Measurements from ENCODE around the gene DIAPH3.

DIAPH3 gene

DNA sequence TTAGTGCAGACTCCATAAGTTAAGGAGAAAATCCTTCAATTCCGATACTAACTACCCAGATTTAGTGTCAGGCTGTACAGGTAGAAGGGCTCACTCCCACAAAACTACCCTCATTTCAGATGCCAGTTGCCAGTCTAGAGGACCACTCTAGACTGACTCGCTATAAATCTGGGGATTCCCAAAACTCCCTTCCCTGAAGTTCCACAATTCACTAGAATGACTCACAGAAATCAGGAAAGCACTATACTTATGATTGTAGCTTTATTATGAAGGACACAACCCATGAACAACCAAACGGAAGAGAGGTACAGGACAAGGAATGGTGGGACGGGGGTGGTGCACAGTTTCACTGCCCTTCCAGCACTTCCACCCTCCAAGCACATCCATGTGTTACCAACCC, 321.2 kb downstream of the DIAPH3 start (continued):
- TF ChIP-seq, protein P1, sequence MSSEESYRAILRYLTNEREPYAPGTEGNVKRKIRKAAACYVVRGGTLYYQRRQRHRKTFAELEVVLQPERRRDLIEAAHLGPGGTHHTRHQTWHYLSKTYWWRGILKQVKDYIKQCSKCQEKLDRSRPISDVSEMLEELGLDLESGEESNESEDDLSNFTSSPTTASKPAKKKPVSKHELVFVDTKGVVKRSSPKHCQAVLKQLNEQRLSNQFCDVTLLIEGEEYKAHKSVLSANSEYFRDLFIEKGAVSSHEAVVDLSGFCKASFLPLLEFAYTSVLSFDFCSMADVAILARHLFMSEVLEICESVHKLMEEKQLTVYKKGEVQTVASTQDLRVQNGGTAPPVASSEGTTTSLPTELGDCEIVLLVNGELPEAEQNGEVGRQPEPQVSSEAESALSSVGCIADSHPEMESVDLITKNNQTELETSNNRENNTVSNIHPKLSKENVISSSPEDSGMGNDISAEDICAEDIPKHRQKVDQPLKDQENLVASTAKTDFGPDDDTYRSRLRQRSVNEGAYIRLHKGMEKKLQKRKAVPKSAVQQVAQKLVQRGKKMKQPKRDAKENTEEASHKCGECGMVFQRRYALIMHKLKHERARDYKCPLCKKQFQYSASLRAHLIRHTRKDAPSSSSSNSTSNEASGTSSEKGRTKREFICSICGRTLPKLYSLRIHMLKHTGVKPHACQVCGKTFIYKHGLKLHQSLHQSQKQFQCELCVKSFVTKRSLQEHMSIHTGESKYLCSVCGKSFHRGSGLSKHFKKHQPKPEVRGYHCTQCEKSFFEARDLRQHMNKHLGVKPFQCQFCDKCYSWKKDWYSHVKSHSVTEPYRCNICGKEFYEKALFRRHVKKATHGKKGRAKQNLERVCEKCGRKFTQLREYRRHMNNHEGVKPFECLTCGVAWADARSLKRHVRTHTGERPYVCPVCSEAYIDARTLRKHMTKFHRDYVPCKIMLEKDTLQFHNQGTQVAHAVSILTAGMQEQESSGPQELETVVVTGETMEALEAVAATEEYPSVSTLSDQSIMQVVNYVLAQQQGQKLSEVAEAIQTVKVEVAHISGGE (tag by site-specific recombination; conservative IDR thresholded peaks at IDR 0.05; ENCODE audit: low read depth) = no peak
- no peak for TF ChIP-seq YY2 (tag by site-specific recombination; IDR thresholded peaks at IDR 0.05)
- TF ChIP-seq KLF10 (tag by site-specific recombination; IDR thresholded peaks at IDR 0.05) = no peak
- TF ChIP-seq ZNF155 (tag by site-specific recombination; IDR thresholded peaks at IDR 0.05) = no peak
- TF ChIP-seq ZNF555 (tag by site-specific recombination; conservative IDR thresholded peaks at IDR 0.05) = no peak
- TF ChIP-seq ZNF223 (tag by site-specific recombination; IDR thresholded peaks at IDR 0.05) = no peak
- TF ChIP-seq ZNF146 (tag by site-specific recombination; IDR thresholded peaks at IDR 0.05) = no peak
- TF ChIP-seq, protein P2, sequence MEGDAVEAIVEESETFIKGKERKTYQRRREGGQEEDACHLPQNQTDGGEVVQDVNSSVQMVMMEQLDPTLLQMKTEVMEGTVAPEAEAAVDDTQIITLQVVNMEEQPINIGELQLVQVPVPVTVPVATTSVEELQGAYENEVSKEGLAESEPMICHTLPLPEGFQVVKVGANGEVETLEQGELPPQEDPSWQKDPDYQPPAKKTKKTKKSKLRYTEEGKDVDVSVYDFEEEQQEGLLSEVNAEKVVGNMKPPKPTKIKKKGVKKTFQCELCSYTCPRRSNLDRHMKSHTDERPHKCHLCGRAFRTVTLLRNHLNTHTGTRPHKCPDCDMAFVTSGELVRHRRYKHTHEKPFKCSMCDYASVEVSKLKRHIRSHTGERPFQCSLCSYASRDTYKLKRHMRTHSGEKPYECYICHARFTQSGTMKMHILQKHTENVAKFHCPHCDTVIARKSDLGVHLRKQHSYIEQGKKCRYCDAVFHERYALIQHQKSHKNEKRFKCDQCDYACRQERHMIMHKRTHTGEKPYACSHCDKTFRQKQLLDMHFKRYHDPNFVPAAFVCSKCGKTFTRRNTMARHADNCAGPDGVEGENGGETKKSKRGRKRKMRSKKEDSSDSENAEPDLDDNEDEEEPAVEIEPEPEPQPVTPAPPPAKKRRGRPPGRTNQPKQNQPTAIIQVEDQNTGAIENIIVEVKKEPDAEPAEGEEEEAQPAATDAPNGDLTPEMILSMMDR (tag by site-specific recombination; IDR thresholded peaks at IDR 0.05) = no peak

DNA sequence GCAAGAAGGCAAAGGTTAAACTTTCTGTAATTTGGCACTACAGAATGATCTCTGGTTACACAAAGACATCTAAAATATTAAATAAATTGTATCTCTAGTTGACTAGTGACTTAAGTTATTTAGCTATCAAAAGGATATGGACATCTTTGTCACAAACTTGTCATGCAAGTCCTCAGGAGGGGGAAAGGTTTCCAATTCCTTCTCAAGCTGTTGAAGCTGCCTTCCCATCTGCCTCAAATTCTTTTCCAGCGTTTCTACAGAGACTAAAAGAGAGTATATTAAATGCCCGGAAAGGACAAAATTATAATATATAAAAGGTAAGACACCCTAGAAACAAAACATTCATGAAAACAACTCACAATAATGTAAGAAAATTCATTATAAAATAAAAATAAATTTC, 324.5 kb downstream of the DIAPH3 start:
- no peaks in the 10 kb centered on the region for H3K9me3 ChIP-seq (ENCODE audit: control insufficient read depth, insufficient read depth, low read depth, low read length)
- no peak overlapping the region for H3K4me3 ChIP-seq (ENCODE audit: low read depth, low read length)
- no peaks in the 10 kb centered on the region for H3K4me1 ChIP-seq (ENCODE audit: control insufficient read depth, insufficient read depth, low read length)
- TF ChIP-seq YY2 (tag by site-specific recombination; IDR thresholded peaks at IDR 0.05) = no peak
- TF ChIP-seq, protein P3, sequence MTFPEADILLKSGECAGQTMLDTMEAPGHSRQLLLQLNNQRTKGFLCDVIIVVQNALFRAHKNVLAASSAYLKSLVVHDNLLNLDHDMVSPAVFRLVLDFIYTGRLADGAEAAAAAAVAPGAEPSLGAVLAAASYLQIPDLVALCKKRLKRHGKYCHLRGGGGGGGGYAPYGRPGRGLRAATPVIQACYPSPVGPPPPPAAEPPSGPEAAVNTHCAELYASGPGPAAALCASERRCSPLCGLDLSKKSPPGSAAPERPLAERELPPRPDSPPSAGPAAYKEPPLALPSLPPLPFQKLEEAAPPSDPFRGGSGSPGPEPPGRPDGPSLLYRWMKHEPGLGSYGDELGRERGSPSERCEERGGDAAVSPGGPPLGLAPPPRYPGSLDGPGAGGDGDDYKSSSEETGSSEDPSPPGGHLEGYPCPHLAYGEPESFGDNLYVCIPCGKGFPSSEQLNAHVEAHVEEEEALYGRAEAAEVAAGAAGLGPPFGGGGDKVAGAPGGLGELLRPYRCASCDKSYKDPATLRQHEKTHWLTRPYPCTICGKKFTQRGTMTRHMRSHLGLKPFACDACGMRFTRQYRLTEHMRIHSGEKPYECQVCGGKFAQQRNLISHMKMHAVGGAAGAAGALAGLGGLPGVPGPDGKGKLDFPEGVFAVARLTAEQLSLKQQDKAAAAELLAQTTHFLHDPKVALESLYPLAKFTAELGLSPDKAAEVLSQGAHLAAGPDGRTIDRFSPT (tag by site-specific recombination; IDR thresholded peaks at IDR 0.05) = no peak
- TF ChIP-seq, protein P4, sequence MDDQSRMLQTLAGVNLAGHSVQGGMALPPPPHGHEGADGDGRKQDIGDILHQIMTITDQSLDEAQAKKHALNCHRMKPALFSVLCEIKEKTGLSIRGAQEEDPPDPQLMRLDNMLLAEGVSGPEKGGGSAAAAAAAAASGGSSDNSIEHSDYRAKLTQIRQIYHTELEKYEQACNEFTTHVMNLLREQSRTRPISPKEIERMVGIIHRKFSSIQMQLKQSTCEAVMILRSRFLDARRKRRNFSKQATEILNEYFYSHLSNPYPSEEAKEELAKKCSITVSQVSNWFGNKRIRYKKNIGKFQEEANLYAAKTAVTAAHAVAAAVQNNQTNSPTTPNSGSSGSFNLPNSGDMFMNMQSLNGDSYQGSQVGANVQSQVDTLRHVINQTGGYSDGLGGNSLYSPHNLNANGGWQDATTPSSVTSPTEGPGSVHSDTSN (CRISPR knock-in tag; IDR thresholded peaks at IDR 0.05) = no peak
- TF ChIP-seq ZNF621 (tag by site-specific recombination; IDR thresholded peaks at IDR 0.05) = no peak
- no peak for TF ChIP-seq ZNF48 (tag by site-specific recombination; IDR thresholded peaks at IDR 0.05)
- TF ChIP-seq ZNF654 (tag by site-specific recombination; IDR thresholded peaks at IDR 0.05; ENCODE audit: low read depth) = no peak
- no peak for TF ChIP-seq ZNF768 (tag by site-specific recombination; IDR thresholded peaks at IDR 0.05)
- TF ChIP-seq ZXDB (tag by site-specific recombination; IDR thresholded peaks at IDR 0.05) = no peak
- TF ChIP-seq ZFP3 (tag by site-specific recombination; IDR thresholded peaks at IDR 0.05; ENCODE audit: low read depth) = no peak
- TF ChIP-seq ZBTB1 (tag by site-specific recombination; IDR thresholded peaks at IDR 0.05) = no peak
- no peak for TF ChIP-seq ZNF274 (IDR thresholded peaks at IDR 0.05; ENCODE audit: low read length)
- no peak for TF ChIP-seq ZNF274 (tag by site-specific recombination; IDR thresholded peaks at IDR 0.05; ENCODE audit: borderline replicate concordance)
- TF ChIP-seq, protein P5, sequence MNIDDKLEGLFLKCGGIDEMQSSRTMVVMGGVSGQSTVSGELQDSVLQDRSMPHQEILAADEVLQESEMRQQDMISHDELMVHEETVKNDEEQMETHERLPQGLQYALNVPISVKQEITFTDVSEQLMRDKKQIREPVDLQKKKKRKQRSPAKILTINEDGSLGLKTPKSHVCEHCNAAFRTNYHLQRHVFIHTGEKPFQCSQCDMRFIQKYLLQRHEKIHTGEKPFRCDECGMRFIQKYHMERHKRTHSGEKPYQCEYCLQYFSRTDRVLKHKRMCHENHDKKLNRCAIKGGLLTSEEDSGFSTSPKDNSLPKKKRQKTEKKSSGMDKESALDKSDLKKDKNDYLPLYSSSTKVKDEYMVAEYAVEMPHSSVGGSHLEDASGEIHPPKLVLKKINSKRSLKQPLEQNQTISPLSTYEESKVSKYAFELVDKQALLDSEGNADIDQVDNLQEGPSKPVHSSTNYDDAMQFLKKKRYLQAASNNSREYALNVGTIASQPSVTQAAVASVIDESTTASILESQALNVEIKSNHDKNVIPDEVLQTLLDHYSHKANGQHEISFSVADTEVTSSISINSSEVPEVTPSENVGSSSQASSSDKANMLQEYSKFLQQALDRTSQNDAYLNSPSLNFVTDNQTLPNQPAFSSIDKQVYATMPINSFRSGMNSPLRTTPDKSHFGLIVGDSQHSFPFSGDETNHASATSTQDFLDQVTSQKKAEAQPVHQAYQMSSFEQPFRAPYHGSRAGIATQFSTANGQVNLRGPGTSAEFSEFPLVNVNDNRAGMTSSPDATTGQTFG (tag by site-specific recombination; IDR thresholded peaks at IDR 0.05; ENCODE audit: borderline replicate concordance) = no peak
- no peak for TF ChIP-seq ZNF791 (tag by site-specific recombination; IDR thresholded peaks at IDR 0.05)
- no peak for TF ChIP-seq ZNF169 (tag by site-specific recombination; IDR thresholded peaks at IDR 0.05)
- TF ChIP-seq ZNF239 (tag by site-specific recombination; IDR thresholded peaks at IDR 0.05) = no peak
- TF ChIP-seq ZNF302 (tag by site-specific recombination; IDR thresholded peaks at IDR 0.05; ENCODE audit: low read depth) = no peak
- no peak for TF ChIP-seq ZNF155 (tag by site-specific recombination; IDR thresholded peaks at IDR 0.05)
- no peak for TF ChIP-seq BCL11B (tag by site-specific recombination; IDR thresholded peaks at IDR 0.05; ENCODE audit: low read depth)
- TF ChIP-seq ZFP37 (tag by site-specific recombination; IDR thresholded peaks at IDR 0.05) = no peak
- CTCF ChIA-PET = no interaction called here
- H3K27ac ChIP-seq (ENCODE audit: extremely low read depth, low read depth, low read length) = no peak overlapping the region
- H3K36me3 ChIP-seq (ENCODE audit: control insufficient read depth in 2 of 2, insufficient read depth in 1 of 2, low read length in 2 of 2) = no peaks in the 10 kb centered on the region
- POLR2A ChIA-PET = no interaction called here
